Gastrocnemius medialis (tissue), 4 donors: ENCODE measurements around the gene TSPAN1.

Experiments used
- POLR2A ChIP-seq, 2 donors: fragments of 450-650 bp; IDR thresholded peaks; one replicate each; pipeline ENCODE4 v1.6.1; 2017; ENCODE audit warnings: antibody characterized with exemption in 2 of 2, mild to moderate bottlenecking in 2 of 2, moderate library complexity in 2 of 2
- TF ChIP-seq, protein P1 (sequence below), 5 experiments: fragments of 450-650 bp in 3 of 5; fragments of 200-600 bp in 2 of 5; sonication (generic) in 2 of 5; IDR thresholded peaks in 4 of 5; conservative IDR thresholded peaks in 1 of 5; 1 replicate in 4 of 5; 2 replicates in 1 of 5; pipeline ENCODE4 v1.5.1; 2016 to 2019; ENCODE audit warnings: antibody characterized with exemption in 5 of 5, mild to moderate bottlenecking in 3 of 5, moderate library complexity in 3 of 5

DNA sequence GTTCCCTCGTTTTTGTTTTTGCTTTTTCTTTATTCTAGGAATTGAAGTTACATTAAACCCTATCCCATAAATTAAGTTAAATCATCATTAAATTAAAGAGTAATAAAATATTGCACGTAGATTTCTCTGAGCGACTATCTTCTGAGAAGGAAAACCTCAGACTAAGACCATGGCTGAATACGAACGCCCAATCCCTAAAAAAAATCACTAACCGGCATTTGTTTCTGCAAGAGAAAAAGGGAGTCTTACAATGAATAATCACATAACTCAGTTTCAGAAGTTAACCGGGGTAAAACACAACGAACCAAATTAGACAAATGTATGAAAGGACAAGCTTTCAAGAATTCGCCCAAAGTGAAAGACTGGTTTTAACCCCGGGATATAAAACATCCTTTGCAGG, 43.8 kb upstream of the TSPAN1 start:
- TF ChIP-seq, protein P1, sequence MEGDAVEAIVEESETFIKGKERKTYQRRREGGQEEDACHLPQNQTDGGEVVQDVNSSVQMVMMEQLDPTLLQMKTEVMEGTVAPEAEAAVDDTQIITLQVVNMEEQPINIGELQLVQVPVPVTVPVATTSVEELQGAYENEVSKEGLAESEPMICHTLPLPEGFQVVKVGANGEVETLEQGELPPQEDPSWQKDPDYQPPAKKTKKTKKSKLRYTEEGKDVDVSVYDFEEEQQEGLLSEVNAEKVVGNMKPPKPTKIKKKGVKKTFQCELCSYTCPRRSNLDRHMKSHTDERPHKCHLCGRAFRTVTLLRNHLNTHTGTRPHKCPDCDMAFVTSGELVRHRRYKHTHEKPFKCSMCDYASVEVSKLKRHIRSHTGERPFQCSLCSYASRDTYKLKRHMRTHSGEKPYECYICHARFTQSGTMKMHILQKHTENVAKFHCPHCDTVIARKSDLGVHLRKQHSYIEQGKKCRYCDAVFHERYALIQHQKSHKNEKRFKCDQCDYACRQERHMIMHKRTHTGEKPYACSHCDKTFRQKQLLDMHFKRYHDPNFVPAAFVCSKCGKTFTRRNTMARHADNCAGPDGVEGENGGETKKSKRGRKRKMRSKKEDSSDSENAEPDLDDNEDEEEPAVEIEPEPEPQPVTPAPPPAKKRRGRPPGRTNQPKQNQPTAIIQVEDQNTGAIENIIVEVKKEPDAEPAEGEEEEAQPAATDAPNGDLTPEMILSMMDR (IDR thresholded peaks at IDR 0.05 in 4 of 5, conservative IDR thresholded peaks at IDR 0.05 in 1 of 5) = no peak
- TF ChIP-seq POLR2A (IDR thresholded peaks at IDR 0.05) = no peak
